D721Med (cell line): ENCODE results near the gene FAM114A2.
A peak's percentile ranks its signal among the peaks of the same experiment; 100 is the strongest.

Experiments used
- DNase-seq: peaks from one replicate; pipeline ENCODE4 v3.0.0; 2011; ENCODE audit warnings: low spot score; ENCODE audit not compliant: insufficient read length
- FAIRE-seq: peaks from 2 replicates; lab custom pipeline; 2011; peaks lifted over from hg19 to GRCh38; lab: Jason Lieb, UNC
- TF ChIP-seq, protein P1 (sequence below): IDR thresholded peaks from 2 replicates; pipeline ENCODE4 v1.5.1; 2012; ENCODE audit warnings: mild to moderate bottlenecking, control low read depth; ENCODE audit not compliant: insufficient read depth; ENCODE audit errors: missing control alignments

FAM114A2 gene

DNA sequence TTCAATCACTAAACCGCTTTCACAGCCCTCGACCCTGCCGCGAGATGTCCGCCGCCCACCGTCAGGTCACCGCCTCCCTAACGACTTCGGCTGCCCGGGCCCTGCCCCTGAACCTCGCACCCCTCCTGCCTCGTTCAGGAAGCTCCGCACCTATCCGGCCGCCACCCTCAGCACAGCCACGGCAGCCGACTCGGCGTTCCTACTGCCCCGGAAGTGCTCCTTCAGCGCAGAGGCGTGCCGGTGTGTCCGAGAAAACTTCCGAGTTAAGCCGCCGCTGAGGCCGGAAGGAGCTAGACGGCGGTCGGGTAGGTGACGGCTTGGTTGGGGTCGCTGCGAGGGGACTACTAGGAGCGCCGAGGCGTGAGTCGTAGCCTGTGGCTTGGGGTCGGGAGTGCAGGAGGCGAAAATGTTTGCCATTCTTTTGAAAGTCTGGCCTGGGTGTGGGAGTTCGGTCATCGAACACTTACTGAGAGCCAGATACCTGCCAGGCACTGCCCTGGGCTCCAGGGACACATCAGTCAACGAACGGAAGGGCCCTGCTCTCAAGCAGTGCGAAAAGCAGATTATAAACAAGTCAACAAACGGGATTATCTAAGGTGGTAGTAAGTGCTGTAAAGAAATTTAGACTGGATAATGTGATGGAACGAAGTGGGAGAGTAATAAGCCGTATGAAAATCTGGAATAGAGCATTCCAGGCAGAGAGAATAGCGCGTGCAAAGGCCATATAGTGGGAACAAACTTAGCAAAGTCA, at the start of gene FAM114A2, which contains the start of gene MFAP3:
Gene FAM114A2 (minus strand): TSS at position 204 of the 751 bp plus-strand sequence. CDS start 3,957 bp downstream, outside the sequence.
Gene MFAP3 (plus strand): TSS at position 261 of the 751 bp plus-strand sequence. CDS start 10,756 bp downstream, outside the sequence.
- TF ChIP-seq, protein P1, sequence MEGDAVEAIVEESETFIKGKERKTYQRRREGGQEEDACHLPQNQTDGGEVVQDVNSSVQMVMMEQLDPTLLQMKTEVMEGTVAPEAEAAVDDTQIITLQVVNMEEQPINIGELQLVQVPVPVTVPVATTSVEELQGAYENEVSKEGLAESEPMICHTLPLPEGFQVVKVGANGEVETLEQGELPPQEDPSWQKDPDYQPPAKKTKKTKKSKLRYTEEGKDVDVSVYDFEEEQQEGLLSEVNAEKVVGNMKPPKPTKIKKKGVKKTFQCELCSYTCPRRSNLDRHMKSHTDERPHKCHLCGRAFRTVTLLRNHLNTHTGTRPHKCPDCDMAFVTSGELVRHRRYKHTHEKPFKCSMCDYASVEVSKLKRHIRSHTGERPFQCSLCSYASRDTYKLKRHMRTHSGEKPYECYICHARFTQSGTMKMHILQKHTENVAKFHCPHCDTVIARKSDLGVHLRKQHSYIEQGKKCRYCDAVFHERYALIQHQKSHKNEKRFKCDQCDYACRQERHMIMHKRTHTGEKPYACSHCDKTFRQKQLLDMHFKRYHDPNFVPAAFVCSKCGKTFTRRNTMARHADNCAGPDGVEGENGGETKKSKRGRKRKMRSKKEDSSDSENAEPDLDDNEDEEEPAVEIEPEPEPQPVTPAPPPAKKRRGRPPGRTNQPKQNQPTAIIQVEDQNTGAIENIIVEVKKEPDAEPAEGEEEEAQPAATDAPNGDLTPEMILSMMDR = no peak
- FAIRE-seq (no peak), DNase-seq (peak; percentile 54)

DNA sequence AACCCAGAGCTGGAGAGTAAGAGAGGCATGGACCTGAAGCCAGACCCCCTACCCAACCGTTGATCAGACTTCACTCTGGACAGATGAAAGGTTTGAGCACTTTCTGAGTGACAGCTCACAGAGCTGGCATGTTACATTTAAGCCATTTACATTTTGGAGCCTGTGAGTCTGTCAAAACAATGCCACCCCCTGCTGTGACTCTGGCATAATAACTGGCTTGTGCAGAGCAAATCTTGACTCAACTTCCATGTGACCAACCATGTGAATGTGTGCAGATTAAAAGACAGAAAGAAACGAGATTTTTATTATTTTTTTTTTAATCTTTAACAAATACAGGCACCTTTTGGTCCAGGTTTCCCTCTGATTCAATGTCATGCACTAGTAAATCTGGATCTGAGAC, 48.5 kb upstream of the FAM114A2 start:
- no peak for FAIRE-seq
- no peak for DNase-seq
- TF ChIP-seq, protein P1 = no peak

DNA sequence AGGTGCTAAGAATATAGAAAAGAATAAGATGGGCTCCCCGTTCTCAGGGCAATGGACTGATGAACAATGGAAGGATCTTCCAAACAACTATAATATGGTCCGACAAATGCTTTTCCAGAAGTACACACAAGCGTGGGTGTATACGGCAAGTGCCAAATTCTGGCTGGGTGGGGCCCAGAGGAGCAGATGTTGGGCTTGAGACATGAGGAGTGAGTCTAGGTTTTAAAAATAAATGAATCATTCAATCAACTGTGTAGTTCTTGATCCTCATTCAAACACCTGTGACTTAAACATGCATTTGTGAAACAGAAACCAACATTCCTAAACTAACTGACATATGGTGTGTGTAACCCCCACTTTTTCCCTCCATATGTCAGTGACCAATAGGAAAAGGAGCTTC, 47.9 kb upstream of the FAM114A2 start:
- FAIRE-seq (no peak), DNase-seq (no peak)
- TF ChIP-seq, protein P1 = no peak

- DNase-seq (no peak), FAIRE-seq (peak; percentile 51)
- TF ChIP-seq, protein P1 = no peak
These were observed 47.4 kb upstream of the FAM114A2 start for GRCh38 chr5:154086146-154086545.

DNA sequence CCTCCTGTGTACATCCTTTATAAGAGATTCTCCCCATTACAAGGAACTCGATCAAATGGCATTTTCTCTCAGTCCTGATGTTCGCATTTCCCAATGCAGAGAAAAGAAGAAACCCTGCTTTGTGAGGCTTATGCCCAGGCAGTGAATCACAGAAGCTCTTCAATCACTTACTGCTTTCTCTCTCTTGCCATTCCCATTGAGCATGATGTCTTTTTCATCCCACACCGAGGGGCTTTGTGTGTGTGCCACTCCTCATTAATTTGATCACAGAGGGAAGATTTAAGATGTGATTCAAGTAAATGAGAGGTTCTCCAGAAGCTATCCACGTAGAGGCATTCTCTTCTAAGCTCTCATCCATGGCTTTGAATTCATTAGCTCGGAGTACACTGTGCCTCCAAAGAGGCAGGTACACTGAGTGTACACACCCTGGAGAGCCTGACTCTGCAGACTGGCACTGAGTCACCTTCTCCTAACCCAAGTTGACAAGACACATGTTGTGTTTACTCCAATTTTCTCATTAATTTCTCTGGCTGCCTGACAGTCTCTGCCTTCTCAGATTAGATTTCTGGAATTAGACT, 45.4 kb upstream of the FAM114A2 start:
- no peak for DNase-seq
- no peak for FAIRE-seq
- TF ChIP-seq, protein P1 = no peak

- TF ChIP-seq, protein P1 = no peak
- DNase-seq = no peak
- FAIRE-seq = no peak
These were observed 42.5 kb upstream of the FAM114A2 start for GRCh38 chr5:154081246-154081645.

DNA sequence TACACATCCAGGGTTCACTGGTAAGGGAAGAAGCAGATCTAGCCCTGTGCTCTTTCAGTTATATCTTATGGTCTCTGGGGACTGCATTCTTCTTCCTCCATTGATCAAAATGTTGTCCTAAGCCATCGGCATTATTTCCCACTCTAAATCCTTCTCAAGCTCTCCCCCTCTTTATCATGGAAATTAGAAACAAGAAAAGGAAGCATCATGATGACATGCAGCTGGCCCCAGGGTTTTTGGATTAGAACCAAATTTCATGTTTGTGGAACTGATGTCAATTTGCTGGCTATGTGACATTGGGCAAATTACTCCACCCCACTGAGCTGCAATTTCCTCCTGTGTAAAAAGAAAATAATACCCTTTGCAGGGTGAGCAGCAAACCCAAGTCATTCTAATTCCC, 39.6 kb upstream of the FAM114A2 start:
- FAIRE-seq (no peak), DNase-seq (no peak)
- TF ChIP-seq, protein P1 = no peak
